ENCODE data around the gene S100A3.
"Not testable (repeated sequence)": the region's sequence is repeated elsewhere in the genome, so short reads cannot be mapped to it uniquely, and the experiment has no call there.

S100A3 gene

GRCh38 chr1:153569465-153569864 is 20.4 kb upstream of the S100A3 start:
- no peak for DNase-seq (ENCODE audit: low read depth in 2 of 3, low spot score in 1 of 3)

GRCh38 chr1:153568367-153569099 is 19.5 kb upstream of the S100A3 start:
- peak; percentile 79 to 94 (median 80) for DNase-seq (ENCODE audit: low read depth in 2 of 3, low spot score in 1 of 3)

DNA sequence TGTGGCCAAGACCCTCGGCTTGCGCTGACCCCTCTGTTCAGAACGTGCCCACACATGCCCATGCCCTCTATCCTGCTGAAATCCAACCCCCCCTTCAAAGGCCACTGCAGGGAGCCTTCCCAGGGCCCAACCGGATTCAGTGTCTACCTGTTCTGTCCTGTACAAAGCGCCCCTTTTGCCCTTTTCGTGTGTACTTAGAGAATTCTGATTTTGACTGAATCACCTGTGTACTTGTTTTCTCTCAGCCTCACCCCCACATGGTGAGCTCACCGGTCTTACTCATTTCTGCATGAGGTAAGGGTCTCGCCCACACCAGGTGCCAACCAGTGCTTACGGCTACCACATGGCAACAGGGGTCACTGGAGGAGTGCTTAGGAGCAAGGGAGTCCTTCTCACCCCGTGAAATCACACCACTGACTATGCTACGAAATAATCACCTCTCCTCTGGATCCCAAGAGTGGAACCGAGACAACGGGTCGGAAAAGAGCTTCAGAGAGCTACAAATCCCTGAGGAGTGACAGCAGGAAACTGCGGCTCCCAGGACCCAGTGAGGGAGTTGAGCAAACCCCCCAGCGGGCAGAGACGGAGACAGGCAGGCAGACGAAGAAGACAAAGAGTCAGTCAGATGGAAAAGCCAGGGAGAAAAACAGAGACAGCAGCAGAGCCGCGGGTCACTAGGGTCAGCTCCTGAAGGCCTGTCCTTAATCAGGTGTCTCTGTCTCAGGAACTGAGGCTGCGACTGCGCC is 18.7 kb upstream of the S100A3 start:
- peak; percentile 48 to 65 (median 49) for DNase-seq (ENCODE audit: low read depth in 2 of 3, low spot score in 1 of 3)

- DNase-seq (ENCODE audit: low read depth in 2 of 3, low spot score in 1 of 3), result peak; percentile 83 to 87 (median 86)
Measured at GRCh38 chr1:153566414-153567371, 17.6 kb upstream of the S100A3 start.

DNA sequence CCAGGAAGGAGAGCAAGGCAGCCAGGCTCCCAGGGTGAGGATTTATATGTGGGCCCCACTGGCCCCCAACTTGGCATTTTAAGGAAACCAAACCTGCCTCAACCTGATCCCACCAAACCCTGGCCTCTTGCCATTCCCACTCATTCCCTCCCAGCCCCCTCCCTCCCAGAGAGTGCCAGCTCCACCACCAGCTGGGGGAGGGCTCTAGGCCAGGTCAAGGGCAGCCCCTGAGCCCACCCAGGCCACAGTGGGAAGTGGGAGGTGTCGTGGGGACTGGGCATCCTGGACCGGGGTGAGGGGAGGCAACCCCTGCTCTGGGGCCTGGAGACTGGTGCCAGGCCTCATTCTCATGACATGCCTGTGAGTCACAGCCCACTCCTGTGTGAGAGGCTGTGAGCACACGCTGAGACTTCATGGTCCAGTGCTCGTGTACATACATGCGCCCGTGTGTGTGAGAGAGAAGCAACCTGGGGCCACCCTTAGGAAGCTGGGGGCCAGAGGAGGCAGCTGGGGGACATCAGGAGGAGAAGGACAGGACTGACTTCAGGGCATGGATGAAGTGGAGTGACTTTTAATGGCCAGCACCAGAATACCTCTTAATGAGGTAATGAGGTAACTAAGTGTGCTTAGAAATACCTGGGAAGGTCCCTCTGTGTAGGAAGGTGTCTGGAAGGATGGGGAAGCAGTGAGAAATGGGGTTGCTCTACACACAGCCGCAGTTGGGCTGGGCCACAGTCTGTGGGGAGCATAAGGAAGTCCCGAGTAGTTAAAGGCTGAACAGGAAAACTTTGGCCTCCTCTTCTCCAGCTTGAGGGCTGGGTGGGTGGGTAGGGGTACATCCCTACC is 16.7 kb upstream of the S100A3 start, which contains the start of gene S100A2:
TSS of gene S100A2 (minus strand) at position 316 of the 846 bp plus-strand sequence. CDS start 1,967 bp downstream, outside the sequence.
- DNase-seq (ENCODE audit: low read depth in 2 of 3, low spot score in 1 of 3), result peak in 2 of 3 donors; percentile 45 to 51

DNA sequence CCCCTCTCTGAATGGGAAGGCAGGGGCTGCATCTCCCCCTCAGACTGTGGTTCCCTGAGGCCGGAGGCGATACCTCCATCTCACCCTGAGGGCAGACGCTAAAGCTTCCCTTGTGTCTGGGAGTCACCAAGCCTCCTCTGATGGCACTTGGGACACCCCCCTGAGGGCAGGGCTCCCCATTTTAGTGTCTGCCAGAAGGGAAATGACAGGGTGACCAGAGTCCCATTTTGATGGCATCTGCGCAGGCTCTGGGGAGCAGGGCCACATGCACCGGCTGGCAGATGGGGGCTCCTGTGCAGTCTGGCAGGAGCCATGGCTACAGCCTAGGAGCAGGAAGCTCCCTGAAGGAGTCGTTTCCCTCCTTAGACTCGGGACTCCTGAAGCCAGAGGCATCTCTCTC is 14.9 kb upstream of the S100A3 start:
- no peak for DNase-seq (ENCODE audit: low read depth in 2 of 3, low spot score in 1 of 3)

DNA sequence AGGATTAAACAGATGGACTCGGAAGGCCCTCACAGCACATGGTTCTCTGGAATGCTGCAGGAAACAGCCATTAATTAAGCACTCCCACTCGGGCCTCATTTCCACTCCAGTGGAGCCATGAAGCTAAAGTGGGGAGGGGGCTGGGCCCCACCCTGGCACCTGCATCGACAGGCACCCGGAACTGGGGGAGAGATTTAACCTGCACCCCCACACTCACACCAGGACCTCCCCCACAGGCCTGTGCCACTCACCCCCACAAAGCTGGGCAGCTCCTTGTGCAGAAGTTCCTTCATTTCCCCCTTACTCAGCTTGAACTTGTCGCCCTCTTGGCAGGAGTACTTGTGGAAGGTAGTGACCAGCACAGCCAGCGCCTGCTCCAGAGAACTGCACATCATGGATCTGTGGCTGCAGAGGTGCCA is 14.4 kb upstream of the S100A3 start:
- DNase-seq (ENCODE audit: low read depth in 2 of 3, low spot score in 1 of 3), result no peak

DNA sequence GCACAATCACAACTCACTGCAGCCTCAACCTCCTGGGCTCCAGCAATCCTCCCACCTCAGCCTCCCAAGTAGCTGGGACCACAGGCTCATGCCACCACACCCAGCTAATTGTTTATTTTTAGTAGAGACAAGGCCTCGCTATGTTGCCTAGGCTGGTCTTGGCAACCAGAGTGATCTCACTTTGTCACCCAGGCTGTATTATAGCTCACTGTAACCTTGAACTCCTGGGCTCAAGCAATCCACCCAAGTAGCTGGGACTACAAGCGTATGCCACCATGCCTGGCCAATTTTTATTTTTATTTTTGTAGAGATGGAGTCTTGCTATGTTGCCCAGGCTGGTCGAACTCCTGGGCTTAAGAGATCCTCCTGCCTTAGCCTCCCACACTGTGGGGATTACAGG is 13.0 kb upstream of the S100A3 start:
- DNase-seq (ENCODE audit: low read depth in 2 of 3, low spot score in 1 of 3), result not testable (repeated sequence)

GRCh38 chr1:153561466-153561985 is 12.5 kb upstream of the S100A3 start:
- no peak for DNase-seq (ENCODE audit: low read depth in 2 of 3, low spot score in 1 of 3)

DNA sequence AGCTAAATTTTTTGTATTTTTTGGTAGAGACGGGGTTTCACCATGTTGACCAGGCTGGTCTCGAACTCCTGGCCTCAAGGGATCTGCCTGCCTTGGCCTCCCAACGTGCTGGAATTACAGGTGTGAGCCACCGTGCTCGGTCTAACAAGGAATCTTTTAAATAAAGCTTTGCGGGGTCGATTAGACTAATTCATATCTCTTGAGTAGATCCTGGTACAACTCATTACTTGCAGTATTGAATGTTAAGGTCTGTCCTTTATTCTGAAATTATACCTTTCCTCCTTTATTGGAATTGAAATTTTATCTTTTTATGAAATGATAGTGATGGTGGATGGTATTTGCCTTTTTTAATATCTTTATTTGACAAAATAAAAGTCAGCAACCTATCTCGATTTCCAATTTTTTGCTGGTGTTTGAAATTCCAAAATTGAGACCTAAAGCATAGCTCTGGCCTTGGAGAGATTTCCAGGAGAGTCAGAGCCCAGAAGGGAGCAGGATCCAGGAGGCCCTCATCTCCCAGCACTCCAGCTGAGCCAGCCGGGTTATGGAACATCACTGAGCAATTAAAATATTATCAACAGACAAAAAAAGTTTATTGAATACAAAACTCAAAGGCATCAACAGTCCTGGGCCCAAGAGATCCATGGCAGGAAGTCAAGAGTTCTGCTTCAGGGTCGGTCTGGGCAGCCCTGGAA is 11.9 kb upstream of the S100A3 start:
- no peak for DNase-seq (ENCODE audit: low read depth in 2 of 3, low spot score in 1 of 3)

DNA sequence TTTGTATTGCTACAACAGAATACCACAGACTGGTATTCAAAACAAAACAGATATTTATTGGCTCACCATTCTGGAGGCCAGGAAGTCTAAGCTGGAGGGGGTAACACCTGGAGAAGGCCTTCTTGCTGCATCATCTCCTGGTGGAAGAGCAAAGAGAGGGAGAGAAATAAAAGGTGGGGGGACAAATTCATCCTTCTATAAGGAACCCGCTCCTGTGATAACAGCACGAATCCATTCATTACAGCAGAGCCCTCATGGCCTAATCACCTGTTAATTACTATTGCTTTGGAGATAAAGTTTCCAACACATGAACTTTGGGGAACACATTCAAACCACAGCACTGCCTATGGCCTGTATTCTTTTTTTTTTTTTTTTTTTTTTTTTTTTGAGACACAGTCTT is 11.2 kb upstream of the S100A3 start:
- DNase-seq (ENCODE audit: low read depth in 2 of 3, low spot score in 1 of 3), result no peak

GRCh38 chr1:153557877-153558276 is 8.8 kb upstream of the S100A3 start:
- DNase-seq (ENCODE audit: low read depth in 2 of 3, low spot score in 1 of 3), result no peak

GRCh38 chr1:153556348-153556747 is 7.3 kb upstream of the S100A3 start:
- no peak for DNase-seq (ENCODE audit: low read depth in 2 of 3, low spot score in 1 of 3)

DNA sequence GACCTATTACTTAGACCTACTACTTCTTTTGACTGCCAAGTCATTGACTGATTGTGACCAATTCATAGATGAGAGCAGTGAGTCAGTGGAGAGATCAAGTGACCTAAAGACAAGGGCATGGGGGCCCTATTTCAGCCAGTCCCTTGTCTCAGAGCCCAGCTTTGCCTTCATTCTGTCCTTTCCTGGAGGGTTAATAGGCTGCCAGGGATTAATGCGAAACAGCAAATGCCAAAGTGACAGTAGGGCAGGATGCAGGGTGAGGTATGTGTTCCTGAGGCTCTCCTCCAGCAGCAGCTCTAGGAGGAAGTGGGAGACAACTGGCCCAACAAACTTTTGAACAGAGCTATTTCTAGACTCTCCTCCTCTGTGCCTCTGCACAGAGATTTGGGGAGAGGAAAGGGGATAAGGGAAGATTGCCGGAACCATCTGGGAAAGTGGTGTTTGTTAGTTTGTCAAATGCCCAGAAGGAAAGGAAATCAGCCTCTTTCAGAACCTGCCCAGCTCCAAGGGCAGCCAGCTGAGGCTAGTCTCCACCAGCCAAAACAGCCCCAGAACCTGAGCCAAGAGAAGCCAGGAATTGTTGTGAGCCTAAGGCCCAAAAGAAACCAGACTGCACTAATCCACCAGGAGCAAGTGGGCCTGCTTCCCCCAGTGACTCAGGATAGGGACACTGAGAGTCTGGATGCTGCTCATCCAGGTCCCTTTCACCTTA is 4.9 kb upstream of the S100A3 start:
- DNase-seq (ENCODE audit: low read depth in 2 of 3, low spot score in 1 of 3), result no peak

DNA sequence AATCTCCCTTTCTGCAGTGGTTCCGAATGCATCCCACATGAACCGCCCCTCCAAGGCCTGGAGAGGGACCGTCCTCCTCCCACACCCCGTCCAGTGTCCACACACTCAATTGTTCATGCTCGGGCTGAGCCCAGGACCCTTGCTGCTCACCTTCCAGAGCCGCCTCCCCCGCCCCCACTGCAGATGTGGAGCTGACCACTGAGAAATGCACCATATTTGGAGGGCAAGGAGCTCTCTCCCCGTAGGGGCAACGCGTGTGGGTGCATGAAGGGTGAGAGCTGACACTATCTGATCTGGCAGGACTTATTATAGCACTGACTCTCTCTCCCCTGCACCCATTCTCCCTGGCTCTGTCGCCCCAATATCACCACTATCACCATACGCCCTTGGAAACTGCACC is 4.0 kb upstream of the S100A3 start:
- DNase-seq (ENCODE audit: low read depth in 2 of 3, low spot score in 1 of 3), result no peak

- DNase-seq (ENCODE audit: low read depth in 2 of 3, low spot score in 1 of 3), result no peak
Measured at GRCh38 chr1:153552335-153552734, 3.3 kb upstream of the S100A3 start.

DNA sequence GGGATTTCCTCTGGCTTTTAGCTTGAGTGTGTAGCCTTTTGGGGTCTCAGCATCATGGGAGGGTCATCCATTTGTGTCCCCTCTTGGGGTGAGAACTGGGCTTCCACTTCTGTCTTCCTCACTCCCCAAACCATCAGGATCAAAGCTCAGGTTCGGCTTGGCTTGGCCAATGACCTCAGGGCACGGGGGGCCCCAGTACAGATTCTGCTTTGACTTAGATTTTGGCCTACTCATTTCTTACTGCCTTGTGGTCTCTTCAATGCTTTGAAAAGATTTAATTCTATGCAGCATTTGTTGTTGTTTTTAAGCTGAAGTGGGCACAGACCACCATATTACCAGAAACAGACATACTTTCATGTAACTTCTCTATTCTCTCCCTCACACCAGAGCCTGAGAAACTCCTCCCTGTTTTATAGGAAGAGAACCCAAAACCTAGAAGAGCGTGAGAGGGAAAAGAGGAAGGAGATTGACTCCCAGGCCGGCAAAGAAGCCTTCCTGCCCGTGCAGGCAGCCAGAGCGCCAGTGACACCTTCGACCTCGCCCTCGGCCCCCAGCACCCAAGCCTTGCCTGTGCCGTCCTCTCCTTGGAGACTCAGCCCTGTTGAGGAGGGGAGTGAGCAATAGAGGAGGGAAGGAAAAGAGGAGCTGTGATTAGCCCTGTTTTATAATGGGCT is 1.9 kb upstream of the S100A3 start:
- DNase-seq (ENCODE audit: low read depth in 2 of 3, low spot score in 1 of 3), result no peak

GRCh38 chr1:153550398-153550758 is 1.3 kb upstream of the S100A3 start:
- no peak for DNase-seq (ENCODE audit: low read depth in 2 of 3, low spot score in 1 of 3)

All from stimulated activated CD4-positive, alpha-beta T cell treated with anti-CD3 and anti-CD28 coated beads, Interleukin-12 subunit alpha, Interleukin-12 subunit beta, amount 100 ng/mL, for 48 hours (primary cell).